Endodermal cell (in vitro differentiated cells): ENCODE measurements around the gene MED4. TPM values are rescaled to one million over a fixed set of nuclear protein-coding genes. Genes with fewer than 3 reads are reported as not detected.

Source experiments
- DNase-seq: peaks from one replicate; pipeline ENCODE4 v3.0.0-alpha.2; 2017
- H3K27ac ChIP-seq: 2 replicates; pipeline ENCODE4 v1.5.1; 2013; ENCODE audit warnings: mild to moderate bottlenecking, low read depth, low read length, moderate library complexity
- H3K27me3 ChIP-seq: 2 replicates; pipeline ENCODE4 v1.6.1; 2013; ENCODE audit warnings: mild to moderate bottlenecking, low read length, moderate library complexity; ENCODE audit not compliant: insufficient read depth, control insufficient read depth, poor library complexity, severe bottlenecking
- H3K36me3 ChIP-seq: 2 replicates; pipeline ENCODE4 v1.7.0; 2013; ENCODE audit warnings: mild to moderate bottlenecking, low read length, moderate library complexity; ENCODE audit not compliant: control insufficient read depth, insufficient read depth
- H3K4me1 ChIP-seq: one replicate; pipeline ENCODE4 v1.7.0; 2013; ENCODE audit warnings: low read length; ENCODE audit not compliant: control insufficient read depth, insufficient read depth
- H3K4me3 ChIP-seq: 2 replicates; pipeline ENCODE4 v1.5.1; 2013; ENCODE audit warnings: mild to moderate bottlenecking, low read length, moderate library complexity
- H3K9ac ChIP-seq: 2 replicates; pipeline ENCODE4 v1.6.1; 2013; ENCODE audit warnings: mild to moderate bottlenecking, low read length, moderate library complexity; ENCODE audit not compliant: poor library complexity, severe bottlenecking; ENCODE audit errors: extremely low read depth
- H3K9me3 ChIP-seq: 2 replicates; pipeline ENCODE4 v1.6.1; 2013; ENCODE audit warnings: mild to moderate bottlenecking, low read length, moderate library complexity; ENCODE audit not compliant: control insufficient read depth
- H3K27ac Mint-ChIP-seq: 2 replicates; pipeline ENCODE4 v1.8.0; 2020; ENCODE audit warnings: mixed read lengths
- H3K27me3 Mint-ChIP-seq: 2 replicates; pipeline ENCODE4 v1.8.0; 2021; ENCODE audit warnings: mild to moderate bottlenecking, mixed read lengths; ENCODE audit not compliant: insufficient read depth
- H3K36me3 Mint-ChIP-seq: 2 replicates; pipeline ENCODE4 v1.8.0; 2020; ENCODE audit warnings: low read depth, mixed read lengths
- H3K4me1 Mint-ChIP-seq: 2 replicates; pipeline ENCODE4 v1.8.0; 2020; ENCODE audit warnings: mixed read lengths
- H3K4me3 Mint-ChIP-seq: 2 replicates; pipeline ENCODE4 v1.8.0; 2020; ENCODE audit warnings: mild to moderate bottlenecking, moderate library complexity, mixed read lengths
- H3K9me3 Mint-ChIP-seq: 2 replicates; pipeline ENCODE4 v1.8.0; 2020; ENCODE audit warnings: mild to moderate bottlenecking, mixed read lengths
- WGBS, 2 experiments: methylation state at CpG; one replicate each; pipeline versions ENCODE4 v1.1.5 to v1.1.7; 2013; ENCODE audit warnings: missing lambda C conversion rate in 2 of 2, mixed read lengths in 1 of 2; ENCODE audit not compliant: insufficient coverage in 1 of 2, insufficient read length in 1 of 2; 5-methylcytosine and 5-hydroxymethylcytosine counted together
- total RNA-seq, 2 donors: library from RNA; stranded (reverse); fragmentation: NEBNext Ultra II Directional in 1 of 2; extraction: Animal tissue kit (Norgen Biotek cat#: 25700) in 1 of 2; gene quantifications; 2 replicates in 1 of 2; 3 replicates in 1 of 2; pipeline ENCODE4 v1.2.1, GENCODE V29; 2021
- TF ChIP-seq, protein P1 (sequence below): fragments of 200-600 bp; sonication (generic); conservative IDR thresholded peaks from 2 replicates; pipeline ENCODE4 v1.5.0; 2021; ENCODE audit warnings: antibody characterized with exemption, mild to moderate bottlenecking

Gene MED4
- total RNA-seq, 2 donors from 2014 or later: 56.4 to 68.1 TPM

GRCh38 chr13:48069573-48069972 lies 25.3 kb downstream of the MED4 start:
- no peaks in the 10 kb centered on the region for H3K27me3 Mint-ChIP-seq
- Histone ChIP-seq H3K27ac (no peak overlapping the region), H3K4me3 (peak overlapping the region; percentile 58), H3K36me3 (peaks cover 99% of the 10 kb centered on the region), H3K9ac (no peak overlapping the region), H3K4me1 (no peaks in the 10 kb centered on the region), H3K9me3 (peaks cover 100% of the 10 kb centered on the region), H3K27me3 (no peaks in the 10 kb centered on the region)
- peaks cover 91% of the 10 kb centered on the region for H3K9me3 Mint-ChIP-seq
- TF ChIP-seq, protein P1, sequence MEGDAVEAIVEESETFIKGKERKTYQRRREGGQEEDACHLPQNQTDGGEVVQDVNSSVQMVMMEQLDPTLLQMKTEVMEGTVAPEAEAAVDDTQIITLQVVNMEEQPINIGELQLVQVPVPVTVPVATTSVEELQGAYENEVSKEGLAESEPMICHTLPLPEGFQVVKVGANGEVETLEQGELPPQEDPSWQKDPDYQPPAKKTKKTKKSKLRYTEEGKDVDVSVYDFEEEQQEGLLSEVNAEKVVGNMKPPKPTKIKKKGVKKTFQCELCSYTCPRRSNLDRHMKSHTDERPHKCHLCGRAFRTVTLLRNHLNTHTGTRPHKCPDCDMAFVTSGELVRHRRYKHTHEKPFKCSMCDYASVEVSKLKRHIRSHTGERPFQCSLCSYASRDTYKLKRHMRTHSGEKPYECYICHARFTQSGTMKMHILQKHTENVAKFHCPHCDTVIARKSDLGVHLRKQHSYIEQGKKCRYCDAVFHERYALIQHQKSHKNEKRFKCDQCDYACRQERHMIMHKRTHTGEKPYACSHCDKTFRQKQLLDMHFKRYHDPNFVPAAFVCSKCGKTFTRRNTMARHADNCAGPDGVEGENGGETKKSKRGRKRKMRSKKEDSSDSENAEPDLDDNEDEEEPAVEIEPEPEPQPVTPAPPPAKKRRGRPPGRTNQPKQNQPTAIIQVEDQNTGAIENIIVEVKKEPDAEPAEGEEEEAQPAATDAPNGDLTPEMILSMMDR: no peak
- H3K27ac Mint-ChIP-seq: no peak overlapping the region
- H3K36me3 Mint-ChIP-seq: peaks cover 100% of the 10 kb centered on the region
- 92 to 100% methylated on average over 1 of the region's 1 CpG for WGBS, 2 experiments
- DNase-seq: no peak
- no peaks in the 10 kb centered on the region for H3K4me1 Mint-ChIP-seq
- no peak overlapping the region for H3K4me3 Mint-ChIP-seq

GRCh38 chr13:48068952-48069351 lies 26.0 kb downstream of the MED4 start:
- H3K27ac ChIP-seq: no peak overlapping the region
- 100% methylated on average over 1 of the region's 2 CpGs; no CpG with 5 or more reads in 1 of the 2 experiments for WGBS, 2 experiments
- Mint-ChIP-seq H3K36me3 (peaks cover 99% of the 10 kb centered on the region), H3K27ac (no peak overlapping the region), H3K27me3 (no peaks in the 10 kb centered on the region), H3K9me3 (peaks cover 85% of the 10 kb centered on the region), H3K4me1 (no peaks in the 10 kb centered on the region), H3K4me3 (no peak overlapping the region)
- H3K9me3 ChIP-seq: peaks cover 100% of the 10 kb centered on the region
- no peaks in the 10 kb centered on the region for H3K4me1 ChIP-seq
- no peak overlapping the region for H3K9ac ChIP-seq
- no peak for DNase-seq
- H3K4me3 ChIP-seq: peak overlapping the region; percentile 58
- H3K27me3 ChIP-seq: no peaks in the 10 kb centered on the region
- peaks cover 99% of the 10 kb centered on the region for H3K36me3 ChIP-seq
- TF ChIP-seq, protein P1: no peak

- Mint-ChIP-seq H3K4me1 (no peaks in the 10 kb centered on the region), H3K9me3 (peaks cover 83% of the 10 kb centered on the region), H3K27me3 (no peaks in the 10 kb centered on the region), H3K27ac (no peak overlapping the region), H3K36me3 (peaks cover 99% of the 10 kb centered on the region), H3K4me3 (no peak overlapping the region)
- peaks cover 95% of the 10 kb centered on the region for H3K36me3 ChIP-seq
- TF ChIP-seq, protein P1: peak; percentile 34
- H3K4me3 ChIP-seq: peak overlapping the region; percentile 58
- H3K4me1 ChIP-seq: no peaks in the 10 kb centered on the region
- peaks cover 99% of the 10 kb centered on the region for H3K9me3 ChIP-seq
- no peak for DNase-seq
- H3K27me3 ChIP-seq: no peaks in the 10 kb centered on the region
- H3K27ac ChIP-seq: no peak overlapping the region
- no peak overlapping the region for H3K9ac ChIP-seq
Observed at GRCh38 chr13:48068036-48068435, 26.9 kb downstream of the MED4 start.
